T1000 (cell line): ENCODE measurements around the gene FYB1.
A peak's percentile ranks its signal among the peaks of the same experiment; 100 is the strongest.

Experiments
- DNase-seq: peaks from one replicate; lab custom pipeline; 2025; ENCODE audit warnings: mixed read lengths; lab: John Stamatoyannopoulos, UW

FYB1 gene

DNA sequence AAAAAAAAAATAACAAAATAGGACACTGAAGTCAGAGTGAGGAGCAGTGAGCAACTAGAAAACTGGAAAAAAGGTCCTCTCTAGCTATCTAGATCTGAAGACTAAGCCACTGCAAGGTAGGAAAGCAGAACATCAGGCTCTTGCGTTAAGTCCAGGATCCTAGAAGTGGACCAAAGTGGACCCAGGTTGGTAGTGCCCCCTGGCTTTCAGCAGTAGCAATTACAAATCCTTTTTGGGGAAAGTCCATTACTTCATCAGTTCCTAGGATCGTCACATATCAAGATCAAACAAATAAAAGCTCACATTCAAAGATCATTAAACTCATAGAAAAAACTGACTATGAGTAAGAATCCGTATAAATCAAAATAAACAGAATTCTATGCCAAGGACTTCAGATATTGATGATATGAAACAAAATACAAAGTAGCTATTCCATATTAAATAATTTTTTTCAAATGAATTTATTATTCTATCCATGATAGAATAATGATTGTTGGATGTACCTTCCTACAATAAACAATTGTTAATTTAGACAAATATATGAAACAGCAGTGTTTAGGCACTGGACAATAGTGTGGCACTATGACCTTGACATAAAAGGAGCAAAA, 138.7 kb downstream of the FYB1 start:
- no peak for DNase-seq

DNA sequence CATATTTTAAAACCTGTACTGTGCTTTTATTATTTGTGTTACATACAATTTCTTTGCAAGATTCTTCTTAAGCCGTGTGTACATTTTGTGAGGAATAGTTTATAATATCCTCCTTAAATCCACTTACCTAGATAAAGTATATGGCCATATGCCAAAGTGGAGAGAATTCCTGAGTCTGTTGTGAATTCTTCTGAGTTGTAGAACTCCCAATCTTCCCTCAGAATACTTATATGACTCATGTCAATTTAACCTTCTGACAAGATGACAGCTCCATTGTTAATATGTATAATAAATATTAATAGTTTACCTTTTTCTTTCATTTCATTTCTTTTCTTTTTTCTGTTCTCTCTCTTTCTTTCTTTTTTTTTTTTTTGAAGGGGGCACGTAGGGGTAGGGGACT, 139.2 kb downstream of the FYB1 start:
- DNase-seq = no peak

DNA sequence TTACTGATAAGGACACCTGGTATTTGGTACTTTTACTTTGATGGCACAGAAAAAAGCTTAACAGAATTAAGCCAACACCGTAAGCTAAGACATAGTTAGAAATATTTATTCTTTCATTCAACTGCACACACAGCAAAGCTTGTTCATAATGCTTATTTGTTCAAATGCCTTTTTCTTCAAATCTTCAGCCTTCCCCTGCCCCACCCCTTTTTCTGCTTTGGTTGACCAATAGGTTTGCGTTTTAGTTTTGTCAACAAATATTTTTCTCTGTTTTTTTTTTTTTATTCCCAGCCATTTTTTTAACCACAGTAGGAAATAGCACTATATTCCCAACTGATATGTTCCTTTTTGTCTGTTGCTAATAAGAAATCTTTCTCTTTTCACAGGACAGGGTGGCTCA, 140.2 kb downstream of the FYB1 start:
- DNase-seq = no peak

DNA sequence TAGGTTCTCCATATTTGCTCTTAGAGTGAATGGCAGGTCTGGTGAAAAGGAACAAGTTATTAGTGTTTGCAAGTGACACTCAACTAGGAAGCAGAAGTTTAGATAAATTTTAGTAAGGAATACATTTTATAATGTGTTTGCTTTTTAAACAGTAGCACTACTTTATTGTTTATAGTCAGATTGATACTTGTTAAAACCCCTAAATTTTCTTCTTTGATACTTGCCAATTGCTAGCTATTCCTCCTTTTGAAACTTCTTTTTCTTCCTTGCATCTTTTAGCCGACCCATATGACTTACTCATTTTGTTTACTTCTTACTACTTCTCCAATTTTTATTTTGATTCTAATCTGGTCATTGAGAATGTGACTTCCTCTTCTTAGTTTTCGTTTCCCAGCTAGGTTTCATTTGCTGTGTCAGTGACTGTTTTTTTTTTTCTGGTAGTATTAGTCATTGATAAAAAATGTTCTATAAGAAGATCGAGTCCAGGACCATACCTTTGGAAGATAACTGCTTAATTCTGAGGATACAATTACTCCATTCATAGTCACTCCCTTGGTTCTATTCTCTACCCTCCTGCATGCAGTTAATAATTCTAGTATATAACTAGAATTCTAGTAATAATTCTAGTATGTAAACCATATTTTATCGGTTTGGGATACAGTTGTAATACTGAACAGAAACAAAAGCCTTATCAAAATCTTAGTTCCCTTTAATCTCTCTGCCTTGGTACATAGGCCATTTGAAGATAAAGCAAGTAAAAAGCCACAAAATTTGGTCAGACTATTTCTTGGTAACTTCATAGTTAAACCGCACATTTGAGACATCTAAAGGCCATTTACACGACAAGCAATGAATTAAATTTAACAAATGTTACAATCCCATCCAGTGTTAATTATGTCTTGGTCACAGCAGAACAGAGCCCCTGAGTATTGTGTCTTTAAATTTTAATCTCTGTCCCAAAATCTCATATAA, 142.3 kb downstream of the FYB1 start:
- DNase-seq = no peak

DNA sequence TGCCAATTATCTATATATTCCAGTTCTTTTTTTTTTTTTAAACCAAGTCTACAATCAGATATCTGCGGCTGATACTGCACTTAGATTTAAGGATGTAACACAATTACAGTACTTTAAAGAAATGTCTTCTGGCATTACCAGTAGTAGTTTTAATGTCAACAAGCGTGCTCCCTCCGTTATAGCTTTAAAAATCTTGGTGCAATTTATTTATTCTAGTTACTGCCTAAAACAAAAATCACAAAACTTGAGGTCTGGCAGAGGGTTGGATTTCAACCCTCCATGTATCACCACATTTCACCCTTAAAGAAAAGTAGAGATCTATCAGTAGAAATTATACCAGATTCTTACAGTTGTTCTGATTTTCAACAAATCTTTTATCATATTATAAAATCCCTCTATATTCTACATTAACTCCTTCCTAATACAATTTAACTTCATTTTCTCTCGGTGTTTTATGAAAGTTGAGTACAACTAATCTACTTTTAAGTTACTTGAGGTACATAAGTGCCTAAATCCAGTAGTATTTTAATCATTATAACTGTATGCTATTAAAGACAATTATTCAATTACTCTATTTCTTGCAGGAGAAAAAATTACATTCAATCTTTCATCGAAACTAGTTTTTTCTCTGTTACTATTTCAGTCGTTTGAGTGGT, 143.1 kb downstream of the FYB1 start:
- DNase-seq = no peak

DNA sequence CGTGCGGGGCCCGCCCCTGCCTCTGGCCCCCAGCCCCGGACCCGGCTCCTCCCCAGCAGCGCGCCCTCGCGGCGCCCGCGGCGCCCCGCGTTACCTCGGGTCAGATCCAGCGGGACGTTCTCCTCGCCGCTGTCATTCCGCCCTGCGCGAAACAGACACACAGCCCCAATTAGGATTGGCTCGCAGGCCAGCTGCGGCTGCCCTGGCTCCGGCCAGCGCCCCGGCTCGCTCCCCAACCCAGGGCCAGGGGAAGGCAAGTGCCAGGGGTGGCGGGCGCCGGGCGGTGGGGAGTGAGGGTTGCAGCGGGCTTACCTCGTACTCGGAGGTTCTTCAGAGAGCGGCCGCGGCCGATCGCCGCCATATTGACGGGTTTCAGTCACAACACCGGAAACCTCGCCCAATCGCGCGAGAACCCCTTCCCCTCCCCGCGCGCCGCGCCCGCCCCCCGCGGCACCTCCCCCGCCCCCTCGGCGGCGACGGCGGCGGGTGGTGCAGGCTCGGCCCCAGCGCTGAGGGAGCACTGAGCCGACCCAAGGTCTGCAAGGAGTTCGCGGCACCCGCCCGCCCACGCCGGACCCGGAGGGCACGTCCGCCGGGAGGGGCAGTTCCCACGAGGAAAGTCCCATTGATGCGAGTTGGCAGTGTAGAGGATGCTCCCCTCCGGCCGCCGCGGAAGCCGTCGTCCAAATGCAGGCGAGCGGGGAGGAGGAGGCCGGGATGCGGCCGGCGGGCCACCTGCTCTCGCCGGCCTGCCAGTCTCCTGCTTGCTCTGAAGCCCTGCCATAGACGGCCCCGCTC, 145.1 kb downstream of the FYB1 start, which contains the start of gene RICTOR:
RICTOR (minus strand) TSS at position 383 of the 798 bp plus-strand sequence; CDS start at position 361, 22 bp downstream.
- DNase-seq = peak; percentile 88

DNA sequence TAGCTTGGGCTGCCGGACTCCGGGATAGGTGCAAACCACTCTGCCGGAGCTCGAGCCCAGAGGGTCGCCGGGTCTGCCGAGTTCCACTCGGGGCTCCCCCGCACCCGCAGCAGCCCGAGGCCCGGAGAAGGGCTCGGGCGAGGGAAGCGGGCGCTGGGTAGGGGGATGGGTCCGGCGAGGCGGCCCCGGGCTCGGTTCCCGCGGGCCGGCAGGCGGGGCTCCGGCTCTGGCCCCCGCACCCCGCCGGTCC, 145.7 kb downstream of the FYB1 start:
- no peak for DNase-seq

DNA sequence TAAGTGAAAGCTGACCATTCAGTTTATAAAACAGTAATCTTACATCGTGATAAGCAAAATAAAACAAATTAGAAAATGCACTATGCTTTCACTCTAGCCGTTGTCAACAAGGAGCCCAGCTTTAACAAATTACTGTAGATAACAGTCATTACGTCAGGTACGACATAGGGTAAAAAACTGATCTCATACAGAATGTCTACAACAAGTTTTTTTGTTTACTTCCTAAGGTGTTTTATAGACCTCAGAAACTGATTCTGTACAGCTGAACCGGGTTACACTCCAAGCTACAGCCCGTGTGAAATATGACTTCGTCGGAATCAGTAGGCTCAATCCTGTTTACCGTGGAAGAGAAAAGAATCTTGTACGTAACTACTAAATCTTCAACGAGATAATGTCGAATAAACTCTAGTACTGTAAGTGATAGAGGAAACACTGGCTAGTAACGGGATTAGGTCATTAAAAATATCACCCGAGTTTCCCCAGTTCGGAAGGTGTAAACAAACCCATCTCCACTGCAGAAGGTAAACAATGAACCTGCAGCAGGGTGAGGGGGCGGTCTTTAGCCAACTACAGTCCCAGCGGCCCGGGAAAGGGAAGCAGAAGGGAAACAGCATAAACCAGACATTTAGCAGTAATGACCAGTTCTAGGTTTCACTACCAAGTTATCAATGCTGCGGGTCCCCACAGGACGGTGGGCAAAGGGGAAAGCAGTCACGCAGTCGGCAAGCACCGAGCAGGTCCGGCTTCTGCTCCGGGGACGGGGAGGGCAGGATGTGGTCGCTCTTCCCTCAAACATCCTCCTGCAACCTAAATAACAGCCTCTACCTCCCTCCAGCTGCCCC, 146.2 kb downstream of the FYB1 start:
- DNase-seq = peak; percentile 4

DNA sequence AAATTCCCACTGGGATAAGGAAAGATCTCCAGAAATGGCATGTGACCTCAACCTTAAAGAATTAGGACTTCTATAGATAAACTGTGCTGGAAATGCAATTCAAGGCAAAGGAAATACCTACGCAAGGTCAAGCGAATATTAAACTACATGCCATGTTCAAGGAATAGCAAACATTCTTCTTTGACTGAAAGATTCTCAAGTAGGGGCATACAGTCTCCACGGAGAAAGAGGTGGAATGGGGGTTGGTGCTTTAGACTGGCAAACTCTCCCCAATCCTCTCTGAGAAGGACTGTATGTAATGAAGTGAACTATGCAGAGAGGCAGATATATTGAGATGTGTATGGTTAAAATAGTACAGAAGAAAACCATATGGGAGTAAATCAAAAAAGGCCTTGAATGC, 151.3 kb downstream of the FYB1 start:
- no peak for DNase-seq

DNA sequence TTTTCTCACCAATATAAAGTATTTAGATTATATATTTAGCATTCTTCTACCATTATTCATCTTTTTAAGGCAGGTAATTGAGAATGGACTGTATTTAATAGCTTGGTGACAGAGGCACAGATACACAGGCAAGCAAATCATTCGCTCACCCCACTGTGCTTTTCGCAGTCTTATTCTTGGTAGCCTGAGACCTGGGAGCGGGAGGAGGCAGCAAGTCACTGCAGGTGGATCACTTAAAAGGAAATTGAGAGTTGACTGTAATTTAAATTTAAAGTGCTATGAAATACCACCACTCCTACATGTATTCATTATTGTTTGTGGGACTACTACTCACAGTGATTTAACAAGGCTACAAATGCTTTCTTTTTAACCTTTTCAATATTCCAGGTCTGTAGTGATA, 154.9 kb downstream of the FYB1 start:
- no peak for DNase-seq

DNA sequence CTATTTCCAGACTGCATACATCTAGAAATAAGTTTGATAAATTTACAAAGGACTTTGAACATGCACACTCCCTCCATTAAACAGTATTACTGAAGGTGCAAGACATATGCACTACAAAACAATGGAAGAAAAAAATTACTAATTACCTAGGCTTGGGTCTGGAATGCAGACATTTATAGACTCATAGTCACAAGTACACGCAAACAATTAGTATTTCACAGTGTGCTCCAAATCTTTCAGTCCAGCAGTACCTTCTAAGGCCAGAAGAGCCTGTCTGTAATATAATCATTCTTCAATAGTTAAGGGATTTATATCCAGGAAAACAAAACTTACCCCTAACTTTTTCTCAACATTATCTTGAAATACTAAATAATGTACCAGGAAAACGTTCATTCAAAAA, 156.3 kb downstream of the FYB1 start:
- DNase-seq = no peak

DNA sequence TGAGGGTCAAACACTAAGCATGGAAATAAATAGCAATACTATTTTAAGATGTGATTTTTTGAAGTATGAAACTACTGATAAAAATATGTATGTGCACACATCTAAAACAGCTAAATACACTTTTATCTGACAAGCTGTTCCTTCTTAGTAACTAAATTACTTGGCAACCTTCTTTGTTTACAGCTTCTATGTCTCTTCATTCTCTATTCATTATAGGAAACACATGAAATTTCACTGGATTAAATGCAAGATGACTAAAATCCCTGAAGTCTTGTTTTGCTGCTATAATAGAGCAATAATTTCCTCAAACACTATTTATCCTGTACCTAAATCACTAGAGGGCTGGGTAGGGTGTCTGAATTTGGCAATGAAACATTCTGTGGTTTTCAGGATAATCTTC, 156.8 kb downstream of the FYB1 start:
- DNase-seq = no peak

DNA sequence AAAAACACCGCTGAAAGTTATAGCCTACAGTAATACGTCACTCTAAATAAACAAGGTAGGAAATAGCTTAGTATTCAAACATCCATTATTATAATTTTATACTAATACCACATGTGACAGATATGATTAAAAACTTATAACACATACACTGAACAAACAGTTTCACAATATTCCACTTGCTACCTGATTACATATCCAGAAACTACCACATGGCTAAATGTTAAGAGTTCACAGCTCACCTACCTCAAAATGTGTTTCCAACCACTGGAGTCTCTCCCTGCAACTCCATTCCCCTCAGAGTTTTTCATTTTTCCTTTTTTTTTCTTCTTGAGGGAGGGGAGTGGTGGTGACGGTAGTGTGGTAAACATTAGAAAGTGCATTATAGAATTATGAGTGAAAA, 157.3 kb downstream of the FYB1 start:
- no peak for DNase-seq

DNA sequence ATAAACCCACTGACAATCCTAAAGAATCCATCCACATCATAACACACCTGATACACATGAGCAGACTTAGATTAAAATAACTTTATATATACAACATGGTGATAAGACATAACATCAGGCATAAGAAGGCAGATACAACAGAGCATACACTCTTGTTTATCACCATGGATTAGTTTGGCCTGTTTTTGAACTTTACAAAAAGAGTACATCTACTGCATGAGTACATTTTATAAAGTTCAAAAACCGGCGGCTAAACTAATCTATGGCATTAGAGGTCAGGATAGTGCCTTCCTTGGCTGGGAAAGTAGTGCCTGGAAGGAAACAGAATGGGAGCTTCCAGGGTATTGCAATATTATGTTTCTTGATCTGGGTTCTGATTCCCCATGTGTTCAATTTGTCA, 160.3 kb downstream of the FYB1 start:
- no peak for DNase-seq

DNA sequence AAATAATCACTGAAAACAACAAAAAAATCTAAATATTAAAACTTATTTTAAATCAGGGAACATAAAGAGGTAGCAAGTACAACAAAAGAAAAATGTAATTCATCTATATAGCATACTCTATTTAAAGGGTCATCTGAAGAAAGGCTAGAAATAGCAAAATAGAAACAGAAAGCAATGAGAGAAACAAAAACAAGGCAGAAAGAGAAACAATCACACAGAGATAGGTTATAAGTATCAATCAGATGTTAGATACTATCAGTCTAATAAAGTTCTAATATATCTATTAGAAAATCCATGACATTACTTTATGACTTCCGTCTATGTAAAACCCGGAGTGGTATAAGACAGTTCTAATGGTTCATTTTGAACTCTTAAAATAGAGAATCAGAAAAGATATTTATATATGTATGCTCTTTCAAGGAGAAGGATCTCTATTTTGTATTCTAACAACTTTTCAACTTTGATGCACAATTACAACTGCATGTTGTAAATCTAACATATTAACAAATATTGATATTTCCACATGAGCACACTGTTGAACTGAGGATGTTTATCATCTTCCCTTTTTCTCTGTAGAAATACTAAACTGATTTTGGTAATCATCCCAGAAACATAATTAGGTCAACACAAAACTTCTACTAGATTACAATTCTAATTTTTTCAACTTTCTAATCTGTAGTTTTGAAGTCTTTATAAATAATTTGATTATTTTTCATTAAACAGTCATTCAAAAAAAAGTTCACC, 161.0 kb downstream of the FYB1 start:
- no peak for DNase-seq

DNA sequence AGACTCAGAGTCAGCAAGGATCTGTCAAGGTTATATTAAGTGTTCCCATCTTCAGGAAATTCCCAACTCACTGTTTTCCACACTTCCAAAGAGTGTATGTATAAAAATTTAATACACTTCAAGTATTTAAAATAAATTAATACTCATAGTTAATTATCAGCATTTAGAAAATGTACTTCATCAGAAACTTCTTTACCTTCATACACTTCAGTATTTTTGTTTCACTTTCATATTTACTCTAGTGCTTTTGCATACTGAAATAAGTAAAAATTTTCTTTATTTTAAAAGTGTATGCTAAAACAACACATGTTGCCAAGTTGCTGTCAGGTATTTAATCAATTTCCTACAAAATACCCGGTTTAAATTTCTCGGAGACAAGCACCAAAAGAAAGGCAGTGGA, 161.6 kb downstream of the FYB1 start:
- DNase-seq = no peak

DNA sequence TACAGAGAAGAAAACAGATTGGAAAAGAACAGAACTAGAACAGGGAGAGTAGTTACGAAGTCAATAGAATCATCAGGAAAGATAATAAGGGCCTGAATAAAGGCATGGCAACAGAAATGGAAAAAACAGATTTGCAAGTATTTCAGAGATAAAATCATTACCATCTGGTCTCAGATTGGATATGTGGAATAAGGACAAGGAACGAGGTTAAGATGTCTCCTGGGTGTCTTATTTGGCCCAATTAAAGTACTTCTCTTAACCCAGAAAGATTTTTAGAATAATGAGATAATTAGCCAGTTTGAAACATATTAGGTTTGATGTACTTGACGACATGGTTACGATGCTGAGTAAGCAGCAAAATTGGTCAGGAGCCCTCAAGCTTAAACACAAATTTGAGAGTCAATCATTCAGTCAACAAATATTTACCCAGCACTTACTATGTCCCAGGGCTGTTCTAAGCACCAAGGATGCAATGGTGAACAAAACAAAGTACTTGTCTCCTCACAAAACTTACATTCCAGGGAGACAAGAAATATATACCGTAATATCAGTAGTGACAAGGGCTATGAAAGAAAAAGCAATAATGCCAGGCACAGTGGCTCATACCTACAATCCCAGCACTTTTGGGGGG, 163.5 kb downstream of the FYB1 start:
- DNase-seq = no peak
